HG03460 (cell line): ENCODE measurements around the gene AIP.

Experiments used
- ATAC-seq: cut with Tn5 transposase; IDR thresholded peaks from one replicate; pipeline ENCODE4 v1.9.1; 2021; ENCODE audit not compliant: unreplicated experiment

The AIP gene

GRCh38 chr11:67492801-67493547 is 10.1 kb downstream of the AIP start:
- no peak for ATAC-seq

GRCh38 chr11:67493548-67494370 is 10.9 kb downstream of the AIP start:
- ATAC-seq: no peak

- ATAC-seq: no peak
Observed at GRCh38 chr11:67494371-67495233, 11.8 kb downstream of the AIP start.

GRCh38 chr11:67495234-67496005 is 12.6 kb downstream of the AIP start:
- ATAC-seq: no peak

GRCh38 chr11:67496113-67496512 is 13.3 kb downstream of the AIP start:
- ATAC-seq: no peak

- ATAC-seq: no peak
Observed at GRCh38 chr11:67497656-67498291, 14.9 kb downstream of the AIP start.

GRCh38 chr11:67498544-67498972 is 15.7 kb downstream of the AIP start:
- ATAC-seq: no peak

- ATAC-seq: no peak
Observed at GRCh38 chr11:67499808-67500483, 17.1 kb downstream of the AIP start.

GRCh38 chr11:67500484-67500821 is 17.6 kb downstream of the AIP start:
- no peak for ATAC-seq

- ATAC-seq: no peak
Observed at GRCh38 chr11:67500831-67501715, 18.2 kb downstream of the AIP start.

- no peak for ATAC-seq
Observed at GRCh38 chr11:67501854-67502253, 19.0 kb downstream of the AIP start.

- no peak for ATAC-seq
Observed at GRCh38 chr11:67502328-67502979, 19.6 kb downstream of the AIP start.

GRCh38 chr11:67503119-67504004 is 20.5 kb downstream of the AIP start:
- ATAC-seq: no peak

GRCh38 chr11:67504005-67504949 is 21.5 kb downstream of the AIP start:
- ATAC-seq: no peak

GRCh38 chr11:67504950-67505581 is 22.2 kb downstream of the AIP start, which contains the start of gene PITPNM1:
Gene PITPNM1, minus strand, starts transcription at chr11:67505363. Its CDS starts 1,183 bp downstream, at chr11:67504180.
- no peak for ATAC-seq
